ENCODE data around the gene KY.

KY gene

GRCh38 chr3:134642445-134643149 lies 8.2 kb downstream of the KY start:
- DNase-seq: no peak

GRCh38 chr3:134641671-134642300 lies 9.0 kb downstream of the KY start:
- DNase-seq: no peak

DNA sequence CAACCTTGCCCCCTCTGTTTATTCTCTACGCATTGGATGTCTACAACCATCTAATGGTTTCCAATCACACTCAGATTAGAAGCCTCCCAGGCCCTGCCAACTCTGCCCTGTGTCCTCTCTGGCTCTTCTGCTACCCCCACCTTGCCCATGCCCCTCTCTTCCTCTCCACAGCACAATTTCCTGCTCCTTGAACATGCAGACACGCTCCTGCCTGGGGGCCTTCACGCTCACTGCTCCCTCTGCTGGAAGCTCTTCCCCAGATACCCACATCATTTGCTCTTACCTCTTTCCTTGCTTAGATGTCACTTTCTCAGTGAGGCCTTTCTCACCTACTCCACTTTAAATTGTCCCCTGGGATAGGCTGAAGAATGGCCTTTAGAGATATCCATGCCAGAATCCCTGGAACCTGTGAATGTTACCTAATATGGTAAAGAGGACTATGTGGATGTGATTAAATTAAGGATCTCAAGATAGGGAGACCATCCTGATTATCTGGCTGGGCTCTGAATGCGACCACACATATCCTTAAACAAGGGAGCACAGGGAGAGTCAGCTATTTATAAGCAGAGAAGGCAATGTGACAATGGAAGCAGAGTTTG lies 9.9 kb downstream of the KY start:
- peak; percentile 29 for DNase-seq

DNA sequence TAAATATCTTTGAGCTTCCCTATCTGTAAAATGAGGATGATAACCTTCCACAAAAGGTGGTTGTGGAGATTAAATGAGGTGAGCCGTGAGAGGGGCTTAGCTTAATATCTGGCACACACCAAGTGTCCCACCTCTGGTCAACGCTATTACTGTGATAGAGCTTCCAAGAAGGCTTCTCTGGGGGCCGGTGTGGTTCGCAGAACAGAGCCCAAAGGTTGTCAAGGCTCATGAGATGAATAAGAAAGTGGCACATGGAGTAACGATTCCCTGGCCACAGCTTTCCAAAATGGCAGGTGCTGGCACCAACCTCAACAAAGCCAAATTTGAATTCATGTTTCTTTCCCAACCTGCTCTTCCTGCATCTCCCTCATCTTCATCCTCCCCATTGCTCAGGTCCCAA lies 10.4 kb downstream of the KY start:
- DNase-seq: no peak

DNA sequence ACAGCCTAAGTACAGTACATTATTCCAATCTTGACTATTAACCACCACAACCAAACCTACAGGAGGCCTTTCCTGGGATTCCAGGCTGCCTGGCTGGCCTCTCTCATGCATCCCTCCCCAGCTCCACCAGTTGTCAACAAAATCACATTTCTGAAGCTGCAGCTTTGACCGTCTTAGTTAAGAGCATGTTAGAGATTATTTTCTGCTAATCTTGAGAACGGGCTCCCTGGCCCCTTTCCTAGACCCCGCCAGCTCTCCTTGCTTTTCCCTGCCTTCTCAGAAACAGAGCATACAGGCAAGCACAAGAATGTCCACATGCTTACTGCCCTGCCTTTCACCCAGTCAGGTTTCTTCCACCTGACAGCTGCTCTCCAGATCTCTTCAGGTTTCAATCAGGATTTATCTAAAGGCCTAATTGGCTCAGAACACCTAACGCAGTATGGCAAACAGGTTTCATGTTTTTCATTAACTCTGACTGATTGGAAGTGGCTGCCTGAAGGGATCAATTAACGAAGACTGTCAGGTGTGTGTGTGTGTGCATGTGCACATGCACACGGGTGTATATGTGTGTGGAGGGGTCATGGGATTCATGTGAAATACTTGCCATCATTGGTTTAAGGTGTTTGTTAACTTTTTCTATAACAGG lies 12.3 kb downstream of the KY start:
- DNase-seq: no peak

DNA sequence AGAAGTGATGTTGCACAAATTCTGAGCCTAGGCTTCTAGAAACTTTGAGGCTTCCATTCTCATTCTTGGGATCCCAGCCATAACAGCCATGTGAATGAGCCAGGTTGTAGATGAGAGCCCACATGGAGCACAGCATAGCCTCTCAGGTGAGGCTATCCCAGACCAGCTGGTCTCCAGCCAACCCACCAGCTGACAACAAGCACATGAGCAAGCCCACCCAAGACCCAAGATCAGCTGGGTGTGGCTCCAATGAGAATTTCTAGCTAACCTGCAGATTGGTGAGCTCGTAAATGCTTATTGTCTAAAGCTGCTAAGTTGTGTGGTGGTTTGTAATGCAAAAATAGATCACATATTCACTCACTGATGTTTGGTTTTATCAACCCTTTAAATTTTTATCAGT lies 14.4 kb downstream of the KY start:
- DNase-seq: no peak

- DNase-seq: no peak
Measured at GRCh38 chr3:134630506-134630905, 20.3 kb downstream of the KY start.

- DNase-seq: no peak
Measured at GRCh38 chr3:134628884-134629283, 21.9 kb downstream of the KY start.

DNA sequence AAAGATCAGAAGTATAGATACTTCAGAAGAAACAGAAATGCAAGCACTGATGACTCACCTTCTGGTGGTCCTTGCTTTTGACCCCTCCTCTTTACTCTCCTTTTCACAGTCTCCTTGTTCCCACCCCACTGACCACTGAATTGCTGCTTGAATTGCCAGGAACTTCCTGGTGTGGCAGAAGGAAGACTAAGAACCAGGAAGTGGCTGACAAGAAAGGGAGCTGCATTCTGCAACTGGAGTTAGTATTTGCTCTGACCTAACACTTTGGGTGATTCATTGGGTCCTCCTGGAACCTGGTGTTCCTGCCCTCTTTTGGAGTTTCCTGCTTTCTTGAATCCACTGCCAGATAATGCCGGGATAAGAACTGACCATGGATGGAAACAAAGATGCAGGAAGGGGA lies 23.0 kb downstream of the KY start:
- DNase-seq: no peak

DNA sequence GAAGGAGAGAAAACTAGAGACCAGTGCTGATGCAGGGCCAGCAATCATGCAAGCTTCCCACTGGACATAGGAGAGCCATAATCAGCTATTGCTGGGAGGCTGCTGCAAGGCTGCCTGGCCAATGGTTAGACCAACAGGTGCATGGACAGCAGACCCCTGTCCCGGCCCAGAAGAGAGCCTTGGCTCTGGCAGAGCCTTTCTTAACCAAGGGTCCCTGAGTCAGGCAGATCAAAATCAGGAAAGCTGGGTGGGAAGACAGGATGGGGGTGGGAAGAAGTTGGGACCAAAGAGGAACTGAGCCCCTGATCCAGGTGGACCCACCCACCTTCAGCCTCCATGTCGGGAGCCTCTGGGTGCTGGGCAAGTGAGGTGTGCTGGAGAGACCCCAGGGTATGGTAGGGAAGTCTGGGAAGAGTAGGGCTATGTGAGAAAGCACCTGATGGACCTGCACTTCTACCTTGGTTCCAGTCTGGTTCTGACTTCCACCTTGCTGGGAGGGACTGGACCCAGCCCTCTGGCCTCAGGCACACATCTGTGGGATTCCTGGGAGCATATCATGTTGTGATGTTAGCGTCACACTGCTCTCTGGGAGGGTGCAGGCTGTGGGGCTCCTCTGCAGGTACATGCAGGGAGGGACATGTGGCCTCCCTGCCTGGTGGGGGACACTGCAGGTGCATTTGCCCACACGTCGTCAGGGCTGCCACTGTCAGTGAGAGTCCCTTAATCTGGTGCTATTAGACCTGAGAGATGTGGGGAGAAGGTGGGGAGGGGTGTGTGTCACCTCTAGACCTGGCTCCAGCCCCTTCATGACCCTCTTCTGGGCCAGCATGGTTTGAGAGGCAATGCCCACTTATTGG lies 24.7 kb downstream of the KY start:
- no peak for DNase-seq

GRCh38 chr3:134625462-134625861 lies 25.4 kb downstream of the KY start:
- no peak for DNase-seq

GRCh38 chr3:134624537-134625287 lies 26.1 kb downstream of the KY start:
- no peak for DNase-seq

- DNase-seq: no peak
Measured at GRCh38 chr3:134623615-134624245, 27.1 kb downstream of the KY start.

GRCh38 chr3:134622806-134623365 lies 27.9 kb downstream of the KY start:
- no peak for DNase-seq

- DNase-seq: no peak
Measured at GRCh38 chr3:134621854-134622253, 29.0 kb downstream of the KY start.

GRCh38 chr3:134620476-134621115 lies 30.2 kb downstream of the KY start:
- DNase-seq: no peak

GRCh38 chr3:134619884-134620445 lies 30.9 kb downstream of the KY start:
- no peak for DNase-seq

GRCh38 chr3:134619301-134619615 lies 31.6 kb downstream of the KY start:
- no peak for DNase-seq

DNA sequence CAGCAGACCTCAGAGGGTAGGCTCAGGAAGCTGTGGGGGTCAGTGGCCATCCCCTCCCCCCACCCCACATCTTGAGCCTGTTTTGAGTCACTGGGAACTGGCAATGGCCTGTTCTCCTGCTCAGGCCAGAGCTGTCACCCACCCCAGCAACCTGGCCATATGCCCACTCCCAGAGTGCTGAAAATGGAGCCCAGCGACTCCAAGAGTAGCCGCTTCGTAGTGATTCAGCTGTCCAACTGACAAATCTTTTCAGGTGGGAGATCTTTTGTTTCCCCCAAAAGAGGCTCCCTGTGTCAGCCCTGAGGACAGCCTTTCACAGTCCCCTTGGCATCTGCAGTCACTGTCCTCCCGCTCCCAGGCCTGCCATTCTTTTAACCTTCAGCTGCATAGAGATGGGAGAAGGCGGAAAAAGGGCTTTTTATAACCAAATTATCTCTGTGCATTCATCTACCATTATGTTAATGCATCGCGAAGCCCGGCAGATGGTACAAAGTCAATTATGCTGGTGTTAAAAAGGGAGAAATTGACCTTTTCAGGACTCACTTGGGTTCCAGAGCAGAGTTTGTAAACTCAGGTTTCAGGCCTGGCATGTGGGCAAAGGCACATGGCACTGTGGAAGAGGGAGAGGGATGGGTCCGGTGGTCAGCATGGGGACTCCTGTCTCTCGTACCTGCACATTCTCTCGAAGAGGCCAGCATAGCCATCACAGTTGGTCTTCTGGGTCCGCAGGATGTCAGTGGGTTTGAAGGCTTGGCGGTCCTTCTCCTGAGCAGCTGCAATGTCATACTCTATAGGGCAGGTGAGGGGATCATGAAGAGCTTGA lies 32.1 kb downstream of the KY start:
- no peak for DNase-seq

All from COR-L47 (cell line).